Measurements from ENCODE around the gene SHFL.

The SHFL gene

GRCh38 chr19:10092648-10093294, 6.7 kb downstream of the SHFL start:
- H3K4me3 ChIP-seq (ENCODE audit: low read depth, low read length) = no peak overlapping the region
- TF ChIP-seq, protein P1, sequence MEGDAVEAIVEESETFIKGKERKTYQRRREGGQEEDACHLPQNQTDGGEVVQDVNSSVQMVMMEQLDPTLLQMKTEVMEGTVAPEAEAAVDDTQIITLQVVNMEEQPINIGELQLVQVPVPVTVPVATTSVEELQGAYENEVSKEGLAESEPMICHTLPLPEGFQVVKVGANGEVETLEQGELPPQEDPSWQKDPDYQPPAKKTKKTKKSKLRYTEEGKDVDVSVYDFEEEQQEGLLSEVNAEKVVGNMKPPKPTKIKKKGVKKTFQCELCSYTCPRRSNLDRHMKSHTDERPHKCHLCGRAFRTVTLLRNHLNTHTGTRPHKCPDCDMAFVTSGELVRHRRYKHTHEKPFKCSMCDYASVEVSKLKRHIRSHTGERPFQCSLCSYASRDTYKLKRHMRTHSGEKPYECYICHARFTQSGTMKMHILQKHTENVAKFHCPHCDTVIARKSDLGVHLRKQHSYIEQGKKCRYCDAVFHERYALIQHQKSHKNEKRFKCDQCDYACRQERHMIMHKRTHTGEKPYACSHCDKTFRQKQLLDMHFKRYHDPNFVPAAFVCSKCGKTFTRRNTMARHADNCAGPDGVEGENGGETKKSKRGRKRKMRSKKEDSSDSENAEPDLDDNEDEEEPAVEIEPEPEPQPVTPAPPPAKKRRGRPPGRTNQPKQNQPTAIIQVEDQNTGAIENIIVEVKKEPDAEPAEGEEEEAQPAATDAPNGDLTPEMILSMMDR (conservative IDR thresholded peaks at IDR 0.05; ENCODE audit: low read depth, low read length) = no peak

GRCh38 chr19:10093295-10094186, 7.4 kb downstream of the SHFL start:
- TF ChIP-seq, protein P1 (conservative IDR thresholded peaks at IDR 0.05; ENCODE audit: low read depth, low read length) = no peak
- peak; percentile 18 for DNase-seq (ENCODE audit: low read depth)
- H3K4me3 ChIP-seq (ENCODE audit: low read depth, low read length) = no peak overlapping the region

More at GRCh38 chr19:10092648-10093294, 6.7 kb downstream of the SHFL start:
- DNase-seq (ENCODE audit: low read depth) = no peak

DNA sequence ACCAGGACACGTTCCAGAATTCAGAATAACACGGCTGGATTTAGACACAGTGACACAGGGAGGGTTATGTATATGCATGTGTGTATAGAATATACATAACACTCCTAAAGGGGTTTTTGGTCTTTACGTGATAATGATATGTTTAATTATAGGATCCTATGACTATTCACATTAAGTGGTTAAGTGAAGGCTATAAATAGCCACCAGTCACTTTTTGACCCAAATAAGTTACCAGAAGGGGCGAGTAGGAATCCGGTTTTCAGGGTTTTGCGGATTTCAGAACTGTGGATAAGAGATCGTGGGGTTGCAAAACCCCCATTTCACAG, 9.5 kb downstream of the SHFL start:
- peak overlapping the region; percentile 10 for H3K4me3 ChIP-seq (ENCODE audit: low read depth, low read length)
- TF ChIP-seq, protein P1 (conservative IDR thresholded peaks at IDR 0.05; ENCODE audit: low read depth, low read length) = no peak
- no peak for DNase-seq (ENCODE audit: low read depth)

DNA sequence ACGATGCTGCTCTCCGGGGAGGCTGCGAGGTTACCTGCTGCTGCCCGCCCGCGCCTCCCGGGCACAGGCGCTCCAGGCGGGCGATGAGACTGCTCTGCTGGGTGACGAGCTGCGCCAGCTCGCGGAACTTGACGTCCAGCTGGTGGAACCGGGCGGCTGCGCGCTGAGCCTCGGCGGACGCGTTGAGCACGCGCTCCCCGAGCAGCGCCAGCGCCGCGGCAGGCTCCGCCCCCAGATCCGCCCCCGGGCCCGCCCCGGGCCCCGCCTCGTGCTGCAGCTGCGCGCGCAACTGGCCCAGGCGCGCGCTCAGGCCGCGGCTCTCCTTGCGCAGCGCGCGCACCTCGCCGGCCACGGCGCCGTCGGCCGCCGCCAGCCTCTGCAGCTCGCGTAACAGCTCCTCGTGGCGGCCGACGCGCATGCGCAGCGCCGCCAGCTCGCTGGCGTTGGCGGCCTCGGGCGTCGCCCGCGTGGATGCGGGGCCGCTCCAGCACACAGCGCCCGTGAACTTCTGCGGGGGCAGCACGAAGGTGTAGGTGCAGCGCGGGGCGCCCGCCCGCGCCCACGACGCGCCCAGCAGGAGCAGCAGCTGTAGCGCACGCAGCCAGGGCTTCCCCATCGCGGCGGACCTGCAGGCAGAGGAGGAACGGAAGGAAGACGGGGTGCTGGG, 10.0 kb downstream of the SHFL start:
- H3K4me3 ChIP-seq (ENCODE audit: low read depth, low read length) = peak overlapping the region; percentile 55
- TF ChIP-seq, protein P1 (conservative IDR thresholded peaks at IDR 0.05; ENCODE audit: low read depth, low read length) = no peak
- peak; percentile 91 for DNase-seq (ENCODE audit: low read depth)

DNA sequence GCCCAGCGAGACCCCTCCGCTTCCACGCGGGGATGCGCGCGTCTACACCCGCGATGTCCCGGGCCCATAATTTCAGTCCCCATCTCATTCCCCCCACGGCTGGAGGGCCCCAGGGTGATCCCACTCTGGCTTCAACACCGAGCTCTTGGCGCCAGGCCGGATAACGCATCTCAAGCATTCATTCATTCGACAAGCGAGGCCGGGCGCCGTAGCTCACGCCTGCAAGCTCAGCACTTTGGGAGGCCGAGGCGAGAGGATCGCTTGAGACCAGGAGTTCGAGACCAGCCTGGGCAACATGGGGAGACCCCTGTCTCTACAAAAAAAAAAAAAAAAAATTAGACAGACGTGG, 10.5 kb downstream of the SHFL start:
- no peak for DNase-seq (ENCODE audit: low read depth)
- peak overlapping the region; percentile 55 for H3K4me3 ChIP-seq (ENCODE audit: low read depth, low read length)
- TF ChIP-seq, protein P1 (conservative IDR thresholded peaks at IDR 0.05; ENCODE audit: low read depth, low read length) = no peak

DNA sequence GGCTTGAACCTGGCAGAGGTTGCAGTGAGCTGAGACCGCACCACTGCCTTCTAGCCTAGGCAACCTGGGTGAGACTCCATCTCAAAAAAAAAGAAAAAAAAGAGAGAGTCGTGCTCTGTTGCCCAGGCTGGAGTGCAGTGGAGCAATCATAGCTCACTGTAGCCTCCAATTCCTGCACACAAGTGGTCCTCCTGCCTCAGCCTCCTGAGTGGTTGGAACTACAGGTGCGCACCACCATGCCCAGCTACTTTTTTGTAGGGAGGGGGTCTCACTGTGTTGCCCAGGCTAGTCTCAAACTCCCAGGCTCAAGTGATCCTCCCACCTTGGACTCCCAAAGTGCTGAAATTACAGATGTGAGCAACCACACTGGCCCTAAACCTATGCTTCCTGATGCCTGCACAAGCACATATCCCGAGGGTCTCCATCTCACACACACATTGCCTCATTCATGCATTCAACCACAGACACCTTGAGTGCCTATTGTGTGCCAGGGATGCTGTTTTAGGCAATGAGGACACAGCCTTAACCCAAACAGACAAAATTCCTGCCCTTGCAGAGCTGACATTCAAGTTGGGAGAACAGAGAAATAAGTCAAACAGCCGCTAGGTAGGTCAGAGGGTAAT, 14.2 kb downstream of the SHFL start:
- H3K4me3 ChIP-seq (ENCODE audit: low read depth, low read length) = no peak overlapping the region
- no peak for DNase-seq (ENCODE audit: low read depth)
- TF ChIP-seq, protein P1 (conservative IDR thresholded peaks at IDR 0.05; ENCODE audit: low read depth, low read length) = no peak

All from choroid plexus epithelial cell (primary cell).